SW480 (cell line): ENCODE data around the gene OR10P1.
A peak's percentile ranks its signal among the peaks of the same experiment; 100 is the strongest.

Source experiments
- DNase-seq: peaks from one replicate; pipeline ENCODE4 v3.0.0-alpha.2; 2016; ENCODE audit warnings: low spot score

OR10P1 gene

DNA sequence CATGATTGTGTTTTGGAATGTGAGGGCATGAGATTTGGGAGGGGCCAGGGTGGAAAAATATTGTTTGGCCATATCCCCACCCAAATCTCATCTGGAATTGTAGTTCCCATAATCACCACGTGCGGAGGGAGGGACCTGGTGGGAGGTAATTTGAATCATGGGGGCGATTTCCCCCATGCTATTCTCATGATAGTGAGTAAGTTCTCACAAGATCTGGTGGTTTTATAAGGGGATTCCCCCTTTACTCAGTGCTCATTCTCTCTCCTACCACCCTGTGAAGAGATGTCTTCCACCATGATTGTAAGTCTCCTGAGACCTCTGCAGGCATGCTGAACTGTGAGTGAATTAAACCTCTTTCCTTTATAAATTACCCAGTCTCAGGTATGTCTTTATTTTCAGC, 15.7 kb downstream of the OR10P1 start:
- DNase-seq: no peak

DNA sequence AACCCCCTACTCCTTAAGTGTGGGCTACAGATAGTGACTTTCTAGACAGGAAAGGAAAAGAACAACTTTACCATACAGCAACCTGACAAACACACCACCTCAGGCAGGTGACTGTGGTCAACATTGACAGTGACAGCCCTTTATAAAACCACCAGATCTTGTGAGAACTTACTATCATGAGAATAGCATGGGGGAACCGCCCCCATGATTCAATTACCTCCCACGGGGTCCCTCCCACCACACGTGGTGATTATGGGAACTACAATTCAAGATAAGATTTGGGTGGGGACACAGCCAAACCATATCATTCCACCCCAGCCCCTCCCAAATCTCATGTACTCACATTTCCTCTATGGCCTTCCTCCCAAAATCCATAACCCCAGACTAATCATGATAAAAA, 16.3 kb downstream of the OR10P1 start:
- no peak for DNase-seq

DNA sequence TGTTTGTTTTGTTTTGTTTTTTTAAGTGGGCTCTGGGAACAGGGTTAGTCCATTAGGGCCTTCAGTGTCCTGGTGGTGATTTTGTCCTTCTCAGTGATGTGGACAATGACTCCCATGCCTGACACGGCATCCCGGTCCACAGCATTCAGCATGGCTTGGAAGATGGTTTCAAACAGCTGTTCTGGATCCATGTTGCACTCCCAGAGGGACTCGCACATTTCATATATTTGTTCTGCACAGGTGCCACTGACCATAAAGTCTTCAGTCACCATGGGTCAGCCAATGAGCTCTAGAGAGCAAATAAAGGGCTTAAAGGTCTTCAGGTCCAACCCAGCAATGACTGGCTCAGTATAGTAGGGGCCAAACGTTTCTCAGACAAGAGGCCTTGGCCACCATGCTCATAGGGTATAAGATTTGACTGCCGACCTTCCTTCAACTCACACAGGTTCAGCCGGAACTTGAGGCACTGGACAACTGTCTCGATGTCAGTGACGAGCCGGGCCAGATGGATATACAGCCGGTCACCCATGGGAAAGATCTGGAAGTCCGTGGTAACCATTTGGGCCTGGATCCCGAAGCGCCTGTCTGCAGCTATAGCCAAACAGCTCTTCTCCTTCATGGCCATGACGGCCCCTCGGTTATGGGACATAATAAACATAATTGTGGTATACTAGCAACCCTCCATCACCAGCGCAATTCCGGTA, 18.0 kb downstream of the OR10P1 start:
- no peak for DNase-seq

DNA sequence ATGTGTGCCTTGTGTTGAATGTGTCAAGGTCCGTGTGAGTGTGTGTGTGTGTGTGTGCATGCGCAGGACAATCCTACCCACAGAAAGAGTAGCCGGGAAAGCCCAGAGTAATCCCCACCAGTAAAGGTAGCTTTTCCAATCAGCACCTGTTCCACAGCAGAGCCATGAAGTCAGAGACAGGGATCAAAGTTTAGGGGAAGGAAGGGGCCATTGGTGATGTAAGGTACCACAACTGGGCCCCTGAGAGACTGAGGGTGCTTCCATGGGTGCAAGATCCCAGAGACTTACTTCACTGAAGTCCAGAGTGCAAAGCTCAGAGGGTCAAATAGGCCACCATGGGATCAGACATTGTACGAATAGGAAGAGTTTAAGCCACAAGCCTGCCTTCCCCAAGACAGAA, 20.5 kb downstream of the OR10P1 start:
- DNase-seq: no peak

DNA sequence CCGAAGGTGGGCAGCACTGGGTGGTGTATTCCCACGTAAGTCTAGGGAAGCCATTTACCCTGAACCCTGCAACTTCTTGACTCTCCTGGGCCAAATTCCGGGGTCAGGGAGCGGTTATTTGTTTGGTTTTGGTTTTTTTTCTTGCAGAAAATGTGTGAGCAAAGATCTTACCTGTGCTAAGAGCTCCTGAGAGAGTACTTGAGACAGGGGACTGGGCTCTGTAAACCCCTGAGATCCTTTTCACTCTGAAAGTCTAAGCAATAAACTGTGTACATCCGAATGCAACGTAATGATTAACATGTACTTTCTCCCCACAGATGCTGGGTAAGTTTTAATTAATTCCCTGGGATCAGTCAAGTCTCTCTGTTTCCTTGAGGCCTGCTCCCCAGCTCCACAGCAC, 21.5 kb downstream of the OR10P1 start:
- no peak for DNase-seq

DNA sequence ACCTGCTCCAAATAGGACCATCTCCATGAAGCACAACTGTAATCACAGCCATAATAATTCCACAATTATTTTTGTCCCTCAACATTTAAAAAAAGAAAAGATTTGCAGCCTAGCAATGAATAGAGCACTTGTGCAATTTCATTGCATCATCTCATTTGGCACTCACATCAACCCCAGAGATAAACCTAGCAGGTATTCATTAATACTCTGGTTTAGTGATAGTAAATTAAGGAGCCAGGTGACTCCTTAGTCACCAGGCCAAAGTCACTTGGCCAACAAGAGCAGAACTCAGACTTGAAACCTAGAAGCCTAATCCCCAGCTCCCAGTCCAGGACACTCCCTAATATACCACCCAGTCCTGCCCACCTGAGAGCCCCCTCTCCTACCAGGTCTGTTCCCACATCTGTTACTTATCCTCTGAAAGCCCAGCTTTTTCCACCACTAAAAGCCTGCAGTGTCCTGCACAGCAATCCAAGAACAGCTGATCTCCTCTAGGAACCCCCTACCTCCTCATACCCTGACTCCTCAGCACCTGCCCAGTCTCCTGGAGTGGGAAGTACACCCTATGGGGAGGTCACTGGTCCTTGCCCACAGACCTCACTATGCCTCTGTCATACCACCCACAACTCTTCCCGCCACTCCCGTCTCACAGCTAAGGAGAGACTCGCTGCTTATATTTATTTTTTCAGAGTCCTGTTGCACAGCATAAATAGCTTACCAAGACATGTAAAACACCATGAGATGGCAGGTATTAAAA, 22.1 kb downstream of the OR10P1 start:
- no peak for DNase-seq

DNA sequence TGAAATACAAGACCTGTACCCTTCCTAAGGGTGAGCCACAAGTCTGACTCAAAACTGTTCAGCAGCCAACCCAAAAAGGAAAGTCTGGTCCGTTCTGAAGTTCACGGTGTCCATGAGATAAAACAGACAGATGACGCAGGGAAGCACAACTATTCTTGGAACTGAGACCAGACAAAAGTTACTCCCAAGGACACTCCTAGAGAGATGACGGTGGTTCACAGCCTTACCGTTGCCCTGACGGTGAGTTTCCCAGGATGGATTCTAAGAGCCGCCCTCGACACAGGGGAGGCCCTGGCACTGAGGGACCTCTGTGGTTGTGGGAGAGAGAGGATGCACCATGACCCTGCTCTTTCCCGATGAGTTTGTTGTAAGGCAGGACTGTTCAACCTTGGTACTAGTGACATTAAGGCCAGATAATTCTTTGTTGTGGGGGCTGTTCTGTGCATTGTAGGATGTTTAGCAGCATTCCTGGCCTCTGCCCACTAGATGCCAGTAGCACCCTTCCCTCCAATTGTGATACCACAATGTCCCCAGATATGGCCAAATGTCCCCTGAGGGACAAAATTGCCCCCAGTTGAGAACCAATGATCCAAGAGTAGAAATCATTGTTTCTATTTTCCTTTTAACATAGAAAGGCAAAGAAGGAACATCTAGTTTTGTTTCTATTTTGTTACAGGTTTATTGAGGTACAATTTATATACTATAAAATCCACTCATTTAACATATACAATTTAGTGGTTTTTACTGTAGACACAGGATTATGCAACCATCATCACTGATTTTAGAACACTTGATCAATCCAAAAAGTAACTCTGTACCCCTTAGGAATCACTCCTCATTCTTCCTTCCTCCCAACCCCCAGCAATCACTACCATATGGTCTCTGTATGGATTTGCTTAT, 23.0 kb downstream of the OR10P1 start:
- DNase-seq: peak; percentile 41

DNA sequence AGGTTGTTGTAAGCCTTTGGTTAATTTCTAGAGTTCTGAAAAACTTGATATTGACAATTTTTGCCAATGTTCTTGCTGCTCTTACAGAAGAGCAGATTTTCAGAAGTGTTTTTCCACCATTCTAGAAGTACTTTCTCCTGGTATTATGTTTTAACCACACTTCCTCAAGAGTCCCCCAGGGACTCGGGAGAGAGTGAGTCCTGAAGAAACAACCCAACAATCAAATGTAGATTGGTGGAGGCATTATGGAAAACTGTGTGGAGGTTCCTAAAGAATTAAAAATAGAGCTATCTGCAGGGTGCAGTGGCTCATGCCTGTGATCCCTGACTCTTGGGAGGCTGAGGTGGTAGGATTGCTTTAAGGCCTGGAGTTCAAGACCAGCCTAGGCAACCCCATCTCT, 26.7 kb downstream of the OR10P1 start:
- no peak for DNase-seq

DNA sequence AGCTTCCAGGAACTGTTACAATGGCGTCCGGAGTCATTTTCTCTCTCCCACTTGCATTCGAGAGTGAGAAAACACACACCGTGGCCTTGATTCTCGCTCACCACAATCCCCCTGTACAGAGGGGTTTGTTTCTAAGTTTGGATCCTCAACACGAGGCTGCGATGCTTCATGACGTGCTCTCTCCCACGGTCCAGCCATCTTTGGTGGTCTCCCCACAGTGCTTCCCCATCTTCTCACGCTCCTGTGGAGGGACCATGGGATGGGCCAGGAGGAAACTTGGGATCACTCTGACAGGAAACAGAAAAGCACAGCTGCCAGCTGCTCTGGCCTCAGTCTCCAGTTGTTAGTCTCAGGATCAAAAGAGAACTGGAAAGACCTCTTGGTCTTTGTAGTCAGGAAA, 28.1 kb downstream of the OR10P1 start:
- no peak for DNase-seq

DNA sequence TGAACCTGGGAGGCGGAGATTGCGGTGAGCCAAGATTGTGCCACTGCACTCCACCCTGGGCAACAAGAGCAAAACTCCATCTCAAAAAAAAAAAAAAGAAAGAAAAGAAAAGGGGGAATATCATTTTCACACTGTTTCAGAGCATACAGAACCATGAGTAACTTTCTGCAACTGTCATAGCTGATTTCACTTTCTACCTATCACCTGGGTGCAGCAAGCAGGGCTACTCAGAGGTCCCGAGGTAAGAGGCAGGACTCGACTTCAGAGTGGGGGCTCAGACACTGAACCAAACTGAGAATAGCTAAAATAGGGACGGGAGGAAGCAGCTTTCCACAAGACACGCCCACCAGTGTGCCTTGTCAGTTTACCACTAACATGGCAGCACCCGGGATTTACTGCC, 29.8 kb downstream of the OR10P1 start:
- no peak for DNase-seq

DNA sequence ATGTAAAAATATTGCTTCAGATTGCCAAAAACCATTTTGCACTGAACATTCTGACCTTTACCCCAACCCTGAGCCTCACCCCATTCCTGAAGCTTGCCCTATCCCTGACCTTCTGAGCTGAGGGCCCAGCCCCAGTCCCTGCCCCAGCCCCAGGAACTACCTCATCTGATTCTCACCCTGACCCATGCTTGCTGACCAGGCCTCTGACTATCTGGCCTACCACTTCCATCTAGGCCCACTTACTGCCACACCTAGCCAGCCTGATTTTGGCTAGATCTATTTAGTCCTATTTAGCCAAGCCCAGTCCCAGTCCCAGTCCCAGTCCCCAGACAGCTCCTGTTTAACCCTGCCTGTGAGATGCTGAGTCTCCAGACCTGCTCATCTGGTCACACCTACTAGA, 33.6 kb downstream of the OR10P1 start:
- DNase-seq: no peak

DNA sequence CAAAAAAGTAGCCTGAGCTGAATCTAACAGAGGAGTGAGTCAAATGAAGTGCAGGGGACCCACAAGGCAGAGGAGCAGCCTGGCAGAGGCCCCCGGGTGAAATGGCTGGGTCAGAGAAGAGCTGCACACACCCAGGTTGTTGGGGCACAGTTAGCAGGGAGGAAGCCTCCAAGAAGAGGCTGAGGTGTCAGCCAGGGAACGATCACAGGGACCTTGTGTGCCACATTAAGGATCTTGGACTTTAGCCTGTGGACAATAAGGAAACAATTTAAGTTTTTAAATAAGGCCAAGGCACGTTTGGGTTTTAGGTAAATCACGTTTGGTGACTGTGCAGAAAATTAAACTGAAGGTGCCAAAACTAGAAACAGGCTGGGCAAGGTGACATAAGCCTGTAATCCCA, 35.1 kb downstream of the OR10P1 start:
- no peak for DNase-seq

DNA sequence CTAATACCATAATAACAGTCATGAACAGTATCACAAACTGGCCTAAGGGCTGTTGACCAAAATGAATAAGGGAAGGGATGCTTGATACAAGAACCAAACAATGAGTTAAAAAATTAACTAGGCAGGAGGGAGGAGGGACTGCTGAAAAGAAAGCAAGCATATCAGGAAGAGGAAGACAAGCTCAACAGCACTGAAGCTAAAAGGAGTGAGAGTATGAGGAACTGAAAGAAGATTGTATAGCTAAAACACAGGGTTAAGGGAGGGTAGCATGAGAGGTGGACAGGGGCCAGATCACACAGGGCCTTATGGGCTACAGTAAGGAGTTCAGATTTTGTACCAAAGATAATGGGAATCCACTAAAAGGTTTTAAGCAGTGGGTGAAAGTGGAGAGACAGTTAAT, 36.9 kb downstream of the OR10P1 start:
- DNase-seq: no peak

DNA sequence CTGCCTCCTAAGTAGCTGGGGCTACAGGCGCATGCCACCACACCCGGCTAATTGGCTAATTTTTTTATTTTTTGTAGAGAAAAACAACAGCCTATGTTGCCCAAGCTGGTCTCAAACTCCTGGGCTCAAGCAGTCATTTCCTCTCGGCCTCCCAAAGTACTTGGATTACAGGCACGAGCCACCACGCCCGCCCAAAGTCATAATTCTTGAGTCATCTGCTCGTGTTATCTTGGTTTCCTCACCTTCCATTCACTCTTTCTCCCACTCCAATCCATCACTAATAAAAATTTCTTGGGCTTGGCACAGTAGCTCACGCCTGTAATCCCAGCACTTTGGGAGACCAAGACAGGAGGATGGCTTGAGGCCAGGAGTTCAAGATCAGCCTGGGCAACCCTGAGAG, 39.0 kb downstream of the OR10P1 start:
- no peak for DNase-seq

DNA sequence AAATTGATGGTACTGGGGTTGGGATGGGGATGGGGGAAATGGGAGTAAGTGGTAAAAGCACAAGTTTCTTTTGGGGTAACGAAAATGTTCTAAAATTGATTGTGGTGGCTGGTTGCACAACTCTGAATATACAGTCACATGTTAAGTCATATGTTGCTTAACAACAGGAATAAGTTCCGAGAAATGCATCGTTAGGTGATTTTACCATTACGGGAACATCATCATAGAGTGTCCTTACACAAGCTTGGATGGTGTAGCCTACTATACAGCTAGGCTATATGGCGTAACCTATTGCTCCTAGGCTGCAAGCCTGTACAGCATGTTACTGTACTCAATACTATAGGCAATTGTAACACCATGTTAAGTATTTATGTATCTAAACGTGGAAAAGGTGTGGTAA, 40.0 kb downstream of the OR10P1 start:
- DNase-seq: no peak

DNA sequence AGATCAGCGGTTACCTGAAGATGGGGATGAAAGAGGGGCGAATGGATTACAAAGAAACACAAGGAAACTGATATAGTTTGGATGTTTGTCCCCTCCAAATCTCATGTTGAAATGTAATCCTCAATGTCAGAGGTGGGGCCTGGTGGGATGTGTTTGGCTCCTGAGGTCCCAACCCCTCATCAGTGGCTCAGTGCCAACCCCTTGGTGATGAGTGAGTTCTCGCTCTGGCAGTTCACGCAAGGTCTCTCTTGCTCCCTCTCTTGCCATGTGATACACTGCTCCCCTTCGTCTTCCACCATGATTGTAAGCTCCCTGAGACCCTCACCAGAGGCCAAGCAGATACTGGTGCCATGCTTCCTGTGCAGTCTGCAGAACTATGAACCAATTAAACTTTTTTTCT, 43.0 kb downstream of the OR10P1 start:
- no peak for DNase-seq

DNA sequence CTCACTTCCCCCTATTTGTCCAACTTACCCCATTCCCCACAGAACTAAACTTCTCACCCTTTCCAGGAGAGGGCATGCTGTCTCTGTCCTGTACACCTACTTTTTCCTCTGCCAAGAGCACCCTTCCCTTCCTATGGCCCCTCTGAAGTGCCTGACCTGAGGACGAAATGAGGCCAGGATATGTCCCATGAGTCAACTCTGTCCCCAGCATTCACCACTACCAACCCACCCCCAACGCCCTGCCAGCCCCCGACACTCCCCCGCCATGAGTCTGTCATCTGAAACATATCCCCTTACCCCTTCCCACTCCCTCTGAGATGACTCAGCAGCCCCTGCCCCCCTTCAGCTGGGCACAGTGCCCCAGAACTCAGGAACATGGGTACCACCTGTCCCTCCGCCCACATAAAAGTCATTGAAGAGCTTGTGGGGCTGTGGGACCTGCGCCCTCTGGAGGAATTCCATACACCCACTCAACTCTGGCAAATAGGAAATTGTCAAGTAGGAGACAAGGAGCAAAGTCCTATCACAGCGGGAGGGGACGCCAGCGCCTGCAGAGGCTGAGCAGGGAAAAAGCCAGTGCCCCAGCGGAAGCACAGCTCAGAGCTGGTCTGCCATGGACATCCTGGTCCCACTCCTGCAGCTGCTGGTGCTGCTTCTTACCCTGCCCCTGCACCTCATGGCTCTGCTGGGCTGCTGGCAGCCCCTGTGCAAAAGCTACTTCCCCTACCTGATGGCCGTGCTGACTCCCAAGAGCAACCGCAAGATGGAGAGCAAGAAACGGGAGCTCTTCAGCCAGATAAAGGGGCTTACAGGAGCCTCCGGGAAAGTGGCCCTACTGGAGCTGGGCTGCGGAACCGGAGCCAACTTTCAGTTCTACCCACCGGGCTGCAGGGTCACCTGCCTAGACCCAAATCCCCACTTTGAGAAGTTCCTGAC, 44.7 kb downstream of the OR10P1 start:
- peak; percentile 99 for DNase-seq

DNA sequence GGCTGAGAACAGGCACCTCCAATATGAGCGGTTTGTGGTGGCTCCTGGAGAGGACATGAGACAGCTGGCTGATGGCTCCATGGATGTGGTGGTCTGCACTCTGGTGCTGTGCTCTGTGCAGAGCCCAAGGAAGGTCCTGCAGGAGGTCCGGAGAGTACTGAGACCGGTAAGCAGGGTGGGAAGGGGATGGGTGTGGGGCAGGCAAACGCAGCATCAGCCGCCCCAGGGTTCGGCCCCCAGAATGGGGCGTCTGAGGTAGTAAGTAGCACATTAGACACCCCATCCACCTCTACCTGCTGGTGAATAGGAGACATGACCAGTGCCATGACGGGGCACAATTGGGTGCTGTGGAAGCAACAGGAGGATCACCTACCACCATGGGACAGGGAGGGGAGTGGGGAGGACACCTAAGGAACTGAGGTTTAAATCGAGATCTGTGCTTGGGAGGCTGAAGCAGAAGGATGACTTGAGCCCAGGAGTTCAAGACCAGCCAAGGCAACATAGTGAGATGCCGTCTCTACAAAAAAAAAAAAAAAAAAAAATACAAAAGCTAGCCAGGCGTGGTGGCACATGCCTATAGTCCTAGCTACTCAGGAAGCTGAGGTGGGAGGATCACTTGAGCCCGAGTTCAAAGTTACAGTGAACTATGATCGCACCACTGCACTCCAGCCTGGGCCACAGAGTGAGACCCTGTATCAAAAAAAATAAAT, 45.5 kb downstream of the OR10P1 start:
- peak; percentile 74 for DNase-seq

DNA sequence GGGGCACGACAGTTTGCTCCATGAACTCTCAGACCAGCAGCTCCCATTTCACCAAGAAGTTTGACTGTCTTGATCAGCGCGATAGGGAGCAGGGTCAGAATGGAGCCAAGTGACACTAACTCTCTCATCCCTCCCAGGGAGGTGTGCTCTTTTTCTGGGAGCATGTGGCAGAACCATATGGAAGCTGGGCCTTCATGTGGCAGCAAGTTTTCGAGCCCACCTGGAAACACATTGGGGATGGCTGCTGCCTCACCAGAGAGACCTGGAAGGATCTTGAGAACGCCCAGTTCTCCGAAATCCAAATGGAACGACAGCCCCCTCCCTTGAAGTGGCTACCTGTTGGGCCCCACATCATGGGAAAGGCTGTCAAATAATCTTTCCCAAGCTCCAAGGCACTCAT, 47.0 kb downstream of the OR10P1 start:
- no peak for DNase-seq

DNA sequence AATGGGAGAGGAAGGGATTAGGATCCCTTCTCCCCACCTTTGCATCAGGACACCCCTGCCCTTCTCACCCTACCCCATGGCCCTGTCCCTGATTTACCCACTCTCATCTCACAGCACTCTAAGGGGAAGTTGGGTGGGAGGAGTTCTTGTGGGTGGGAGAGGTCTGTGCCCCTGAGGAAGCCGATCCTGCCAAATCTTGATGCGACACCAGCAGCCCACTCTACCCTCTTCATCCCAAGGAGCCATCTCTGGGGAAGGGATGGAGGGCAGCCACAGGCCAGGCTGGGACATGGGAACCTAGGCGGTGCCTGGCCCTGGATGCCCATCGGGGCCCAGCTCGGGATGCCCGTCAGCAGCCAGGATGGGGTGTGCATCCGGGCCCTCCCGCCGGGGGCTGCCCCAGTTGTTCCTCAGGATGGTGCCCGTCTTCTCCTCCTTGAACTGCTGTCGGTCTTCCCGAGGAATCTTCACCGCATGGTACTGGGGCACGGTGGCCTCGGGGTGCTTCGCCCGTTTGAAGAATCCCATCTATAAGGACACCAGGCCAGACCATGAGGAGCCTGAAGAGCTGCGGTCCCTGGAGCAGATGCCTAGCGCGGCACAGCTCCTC, 48.2 kb downstream of the OR10P1 start:
- DNase-seq: no peak

DNA sequence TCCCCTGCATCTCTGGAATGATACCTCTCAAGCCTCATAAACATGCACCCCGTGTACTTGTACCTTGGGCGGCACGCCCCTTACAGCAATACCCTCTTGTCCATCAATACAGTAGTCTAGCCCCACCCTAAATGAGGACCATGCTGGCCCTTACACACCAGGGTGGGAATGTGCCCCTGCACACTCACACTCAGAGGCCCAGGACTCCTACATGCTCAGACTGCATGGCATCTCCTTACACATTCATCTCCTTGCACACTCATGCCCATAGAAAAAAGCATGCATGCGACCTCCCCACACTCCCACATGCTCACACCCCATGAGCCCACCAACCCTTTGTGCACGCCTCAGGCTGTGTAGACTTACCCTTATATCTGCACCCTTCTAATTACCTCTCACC, 49.0 kb downstream of the OR10P1 start:
- no peak for DNase-seq
